Fibroblast of lung (primary cell): ENCODE results near the gene GPR27.

Experiments used
- EZH2 ChIP-seq: IDR thresholded peaks from 2 replicates; pipeline ENCODE4 v1.5.1; 2012; ENCODE audit warnings: low read length, control low read depth, mild to moderate bottlenecking; ENCODE audit errors: missing control alignments
- TF ChIP-seq, protein P1 (sequence below), 2 donors: IDR thresholded peaks in 1 of 2; conservative IDR thresholded peaks in 1 of 2; 1 replicate in 1 of 2; 2 replicates in 1 of 2; pipeline ENCODE4 v1.5.1; 2011 to 2012; ENCODE audit warnings: low read length in 2 of 2, control low read depth in 1 of 2, inconsistent platforms in 1 of 2, low read depth in 1 of 2, mild to moderate bottlenecking in 1 of 2

DNA sequence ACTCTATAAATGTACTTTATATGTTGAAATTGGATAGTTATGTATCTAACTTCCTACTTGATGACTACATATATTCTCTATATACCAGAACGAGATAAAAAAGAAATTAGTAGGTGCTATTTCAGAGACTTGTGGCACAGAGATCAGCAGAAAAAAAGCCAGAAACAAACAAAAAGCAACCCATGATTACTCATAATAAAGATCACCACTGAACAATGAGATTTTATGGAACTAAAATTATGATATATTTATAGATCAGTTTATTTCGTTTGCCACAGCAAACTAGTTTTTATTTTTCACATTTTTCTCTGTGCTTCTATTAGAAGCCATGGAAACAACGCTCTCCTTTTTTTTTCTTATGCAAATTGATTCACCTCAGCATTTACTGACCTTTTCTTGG lies 46.4 kb downstream of the GPR27 start:
- no peak for TF ChIP-seq EZH2
- TF ChIP-seq, protein P1, sequence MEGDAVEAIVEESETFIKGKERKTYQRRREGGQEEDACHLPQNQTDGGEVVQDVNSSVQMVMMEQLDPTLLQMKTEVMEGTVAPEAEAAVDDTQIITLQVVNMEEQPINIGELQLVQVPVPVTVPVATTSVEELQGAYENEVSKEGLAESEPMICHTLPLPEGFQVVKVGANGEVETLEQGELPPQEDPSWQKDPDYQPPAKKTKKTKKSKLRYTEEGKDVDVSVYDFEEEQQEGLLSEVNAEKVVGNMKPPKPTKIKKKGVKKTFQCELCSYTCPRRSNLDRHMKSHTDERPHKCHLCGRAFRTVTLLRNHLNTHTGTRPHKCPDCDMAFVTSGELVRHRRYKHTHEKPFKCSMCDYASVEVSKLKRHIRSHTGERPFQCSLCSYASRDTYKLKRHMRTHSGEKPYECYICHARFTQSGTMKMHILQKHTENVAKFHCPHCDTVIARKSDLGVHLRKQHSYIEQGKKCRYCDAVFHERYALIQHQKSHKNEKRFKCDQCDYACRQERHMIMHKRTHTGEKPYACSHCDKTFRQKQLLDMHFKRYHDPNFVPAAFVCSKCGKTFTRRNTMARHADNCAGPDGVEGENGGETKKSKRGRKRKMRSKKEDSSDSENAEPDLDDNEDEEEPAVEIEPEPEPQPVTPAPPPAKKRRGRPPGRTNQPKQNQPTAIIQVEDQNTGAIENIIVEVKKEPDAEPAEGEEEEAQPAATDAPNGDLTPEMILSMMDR (conservative IDR thresholded peaks at IDR 0.05 in 1 of 2, IDR thresholded peaks at IDR 0.05 in 1 of 2; ENCODE audit: low read depth in 1 of 2, low read length in 2 of 2) = no peak
